Chondrocyte (in vitro differentiated cells): ENCODE data around the gene CMTM7. TPM values are rescaled to one million over a fixed set of nuclear protein-coding genes. Genes with fewer than 3 reads are reported as not detected.

Experiments used
- DNase-seq: peaks from one replicate; pipeline ENCODE4 v3.0.0; 2021; ENCODE audit warnings: mixed read lengths, low spot score
- H3K27ac Mint-ChIP-seq: one replicate; pipeline ENCODE4 v1.8.0; 2021; ENCODE audit warnings: mild to moderate bottlenecking, moderate library complexity, mixed read lengths; ENCODE audit not compliant: unreplicated experiment
- H3K27me3 Mint-ChIP-seq: 2 replicates; pipeline ENCODE4 v1.8.0; 2021; ENCODE audit warnings: low read depth, mixed read lengths
- H3K36me3 Mint-ChIP-seq: 2 replicates; pipeline ENCODE4 v1.8.0; 2021; ENCODE audit warnings: low read depth, mixed read lengths
- H3K4me1 Mint-ChIP-seq: 2 replicates; pipeline ENCODE4 v1.8.0; 2021; ENCODE audit warnings: low read depth, mild to moderate bottlenecking, mixed read lengths
- H3K4me3 Mint-ChIP-seq: one replicate; pipeline ENCODE4 v1.8.0; 2021; ENCODE audit warnings: mild to moderate bottlenecking, moderate library complexity, mixed read lengths; ENCODE audit not compliant: unreplicated experiment
- H3K9me3 Mint-ChIP-seq: 2 replicates; pipeline ENCODE4 v1.8.0; 2021; ENCODE audit warnings: low read depth, mixed read lengths
- CTCF ChIP-seq: fragments of 200-600 bp; sonication (generic); IDR thresholded peaks from 2 replicates; pipeline ENCODE4 v1.5.0; 2021; ENCODE audit warnings: antibody characterized with exemption, mild to moderate bottlenecking, moderate library complexity
- total RNA-seq: library from RNA; stranded (reverse); gene quantifications from 3 replicates; pipeline ENCODE4 v1.2.1, GENCODE V29; 2021

Gene CMTM7
- total RNA-seq, 1 donor from 2014 or later = 8.8 TPM

DNA sequence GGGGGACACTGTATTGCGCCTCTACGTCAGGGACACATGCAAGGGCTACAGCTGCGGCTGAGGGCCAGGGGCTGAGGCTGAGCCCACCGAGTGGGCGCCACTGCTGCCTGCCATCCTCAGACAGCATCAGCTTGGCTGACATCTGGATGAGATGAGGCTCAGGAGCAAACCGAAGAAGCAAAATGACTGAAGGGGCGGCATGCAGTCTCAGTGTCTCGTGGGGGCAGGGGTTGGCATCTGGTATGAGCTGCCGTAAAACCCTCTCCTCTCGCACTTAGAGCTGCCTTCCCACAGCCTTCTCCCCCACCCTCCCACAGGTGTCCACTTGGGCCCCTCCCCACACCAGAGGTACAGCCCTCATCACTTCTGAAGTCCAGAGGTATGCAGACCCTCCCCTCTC, 24.2 kb upstream of the CMTM7 start:
- H3K36me3 Mint-ChIP-seq = no peaks in the 10 kb centered on the region
- no peak overlapping the region for H3K27ac Mint-ChIP-seq
- H3K4me1 Mint-ChIP-seq = no peaks in the 10 kb centered on the region
- no peak for DNase-seq
- H3K27me3 Mint-ChIP-seq = no peaks in the 10 kb centered on the region
- no peaks in the 10 kb centered on the region for H3K9me3 Mint-ChIP-seq
- H3K4me3 Mint-ChIP-seq = no peak overlapping the region
- TF ChIP-seq CTCF = no peak

DNA sequence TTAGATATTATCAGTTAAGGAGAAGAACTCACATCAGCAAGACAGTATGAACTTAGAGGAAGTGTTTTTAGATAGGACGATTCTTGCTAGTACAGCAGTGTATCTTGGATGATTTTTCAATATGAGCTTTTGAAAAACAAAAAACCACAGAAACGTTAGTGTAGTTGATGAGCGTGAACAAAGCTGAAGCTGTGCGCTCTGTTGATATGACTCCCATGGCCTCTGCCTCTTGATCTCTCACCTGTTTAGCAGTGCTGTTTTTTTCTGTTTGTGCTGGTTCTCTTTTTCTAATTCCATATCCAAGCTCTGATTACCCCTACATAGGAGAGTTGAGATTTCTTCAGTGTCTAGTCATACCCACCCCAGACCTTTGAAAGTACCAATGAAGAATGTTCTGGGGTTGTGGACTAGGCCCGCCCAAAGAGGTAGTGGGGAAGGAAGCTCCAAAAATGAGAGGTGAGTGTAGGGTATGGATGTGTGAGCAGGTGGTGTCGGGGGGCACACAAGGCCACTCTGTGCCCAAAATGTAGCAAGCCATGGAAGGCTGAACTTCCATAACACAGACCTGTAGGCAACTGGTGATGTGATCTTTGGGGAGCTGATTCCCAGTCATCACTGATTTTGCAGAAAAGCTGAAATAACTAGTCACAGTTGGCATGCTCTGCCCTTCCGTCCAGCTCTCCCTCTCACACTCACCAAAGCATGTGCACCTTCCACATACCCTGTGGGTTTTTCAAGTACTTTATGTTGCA, 20.0 kb upstream of the CMTM7 start:
- no peaks in the 10 kb centered on the region for H3K27me3 Mint-ChIP-seq
- no peak for TF ChIP-seq CTCF
- no peak for DNase-seq
- no peak overlapping the region for H3K4me3 Mint-ChIP-seq
- H3K27ac Mint-ChIP-seq = no peak overlapping the region
- peaks cover 6% of the 10 kb centered on the region for H3K4me1 Mint-ChIP-seq
- H3K36me3 Mint-ChIP-seq = no peaks in the 10 kb centered on the region
- H3K9me3 Mint-ChIP-seq = no peaks in the 10 kb centered on the region

DNA sequence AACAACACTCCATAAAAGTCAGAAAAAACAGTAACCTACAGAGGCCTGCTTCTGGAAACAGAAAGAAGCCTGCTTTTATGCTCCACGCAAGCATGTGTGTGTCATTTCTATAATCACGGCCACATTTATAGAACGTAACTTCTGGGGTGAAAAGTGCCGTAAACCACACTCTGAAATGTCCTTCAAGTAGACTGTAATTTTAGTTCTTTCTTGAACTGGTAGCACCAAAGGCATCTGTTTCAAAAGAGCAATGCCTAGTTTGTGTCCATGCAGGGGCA, 19.5 kb upstream of the CMTM7 start:
- TF ChIP-seq CTCF = no peak
- DNase-seq = no peak
- H3K36me3 Mint-ChIP-seq = no peaks in the 10 kb centered on the region
- H3K4me3 Mint-ChIP-seq = no peak overlapping the region
- H3K4me1 Mint-ChIP-seq = peaks cover 6% of the 10 kb centered on the region
- H3K27ac Mint-ChIP-seq = no peak overlapping the region
- H3K9me3 Mint-ChIP-seq = no peaks in the 10 kb centered on the region
- no peaks in the 10 kb centered on the region for H3K27me3 Mint-ChIP-seq

- no peaks in the 10 kb centered on the region for H3K9me3 Mint-ChIP-seq
- no peaks in the 10 kb centered on the region for H3K27me3 Mint-ChIP-seq
- no peak for TF ChIP-seq CTCF
Measured at GRCh38 chr3:32373276-32373675, 18.4 kb upstream of the CMTM7 start.

DNA sequence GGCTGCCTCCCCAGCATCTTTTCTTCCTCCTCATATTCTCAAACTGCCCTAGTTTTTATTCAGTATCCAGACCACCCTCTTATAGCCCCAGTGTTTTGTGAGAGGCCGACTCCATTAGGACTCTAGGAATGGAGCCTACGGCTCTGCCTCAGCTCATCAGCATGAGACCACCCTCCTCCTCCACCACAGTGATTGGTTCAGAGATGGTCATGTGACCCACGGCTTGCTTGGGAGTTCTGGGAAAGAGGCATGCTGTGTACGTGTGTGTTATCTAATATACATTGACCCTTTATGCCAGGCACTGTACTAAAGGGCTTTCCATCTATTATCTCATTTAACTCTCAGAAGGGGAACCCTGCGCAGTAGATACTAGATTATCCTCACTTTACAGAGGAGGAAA, 17.8 kb upstream of the CMTM7 start:
- Mint-ChIP-seq H3K4me3 (no peak overlapping the region), H3K36me3 (no peaks in the 10 kb centered on the region), H3K27me3 (no peaks in the 10 kb centered on the region), H3K4me1 (peaks cover 6% of the 10 kb centered on the region), H3K9me3 (no peaks in the 10 kb centered on the region), H3K27ac (no peak overlapping the region)
- DNase-seq = no peak
- no peak for TF ChIP-seq CTCF

More at GRCh38 chr3:32373276-32373675, 18.4 kb upstream of the CMTM7 start:
- H3K4me3 Mint-ChIP-seq = no peak overlapping the region
- H3K36me3 Mint-ChIP-seq = no peaks in the 10 kb centered on the region
- H3K4me1 Mint-ChIP-seq = peaks cover 6% of the 10 kb centered on the region
- H3K27ac Mint-ChIP-seq = no peak overlapping the region
- DNase-seq = no peak
